ENCODE data around the gene BCL2L11. TPM values are rescaled to one million over a fixed set of nuclear protein-coding genes. Genes with fewer than 3 reads are reported as not detected.

BCL2L11 gene
- total RNA-seq, 1 donor from 2014 or later = 13.8 TPM

DNA sequence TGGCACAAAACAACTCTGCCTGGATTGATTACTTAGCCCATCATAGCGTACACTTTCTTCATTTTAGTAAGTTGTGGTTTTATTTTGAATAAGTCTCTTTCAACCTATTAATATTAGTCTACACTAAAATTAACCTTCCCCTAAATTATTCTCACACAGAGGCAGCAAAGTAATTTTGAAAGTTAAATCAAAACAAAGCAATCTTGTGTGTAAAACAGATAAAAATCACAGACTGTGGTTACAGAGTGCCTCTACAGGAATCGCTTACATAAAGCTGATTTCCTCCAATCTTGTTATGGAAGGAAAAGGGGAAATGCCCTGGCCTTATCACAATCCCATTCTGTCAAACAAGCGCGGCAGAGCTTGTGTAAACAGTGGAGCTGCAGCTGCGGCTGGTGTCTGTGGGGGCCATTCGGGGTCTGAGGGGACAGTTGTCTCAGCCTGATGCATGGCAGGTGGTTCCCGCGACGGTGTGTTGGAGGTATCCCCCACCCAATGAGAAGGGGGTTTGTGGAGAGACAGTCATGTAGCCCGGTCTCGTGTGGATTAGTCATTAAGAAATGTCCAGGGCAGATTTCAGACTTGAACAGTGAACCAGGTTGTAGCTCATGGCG is 42.1 kb downstream of the BCL2L11 start:
- DNase-seq (ENCODE audit: low spot score) (no peak), ATAC-seq (no peak)
- intact Hi-C loops (cut with DNase I) = no loop called here

DNA sequence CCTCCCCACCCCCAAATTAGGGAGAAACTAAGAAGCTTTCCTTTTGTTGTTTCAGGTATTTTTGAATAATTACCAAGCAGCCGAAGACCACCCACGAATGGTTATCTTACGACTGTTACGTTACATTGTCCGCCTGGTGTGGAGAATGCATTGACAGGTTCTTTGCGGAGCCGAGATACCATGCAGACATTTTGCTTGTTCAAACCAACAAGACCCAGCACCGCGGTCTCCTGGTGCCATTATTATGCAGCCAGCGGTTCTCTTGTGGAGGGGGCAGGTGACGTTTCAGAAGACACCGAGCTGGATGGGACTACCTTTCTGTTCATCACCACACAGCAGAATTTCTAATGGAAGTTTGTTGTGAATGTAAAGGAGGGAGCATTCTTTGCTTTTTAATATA is 43.4 kb downstream of the BCL2L11 start:
- intact Hi-C loops (cut with DNase I) = no loop called here
- ATAC-seq = no peak
- no peak for DNase-seq (ENCODE audit: low spot score)

DNA sequence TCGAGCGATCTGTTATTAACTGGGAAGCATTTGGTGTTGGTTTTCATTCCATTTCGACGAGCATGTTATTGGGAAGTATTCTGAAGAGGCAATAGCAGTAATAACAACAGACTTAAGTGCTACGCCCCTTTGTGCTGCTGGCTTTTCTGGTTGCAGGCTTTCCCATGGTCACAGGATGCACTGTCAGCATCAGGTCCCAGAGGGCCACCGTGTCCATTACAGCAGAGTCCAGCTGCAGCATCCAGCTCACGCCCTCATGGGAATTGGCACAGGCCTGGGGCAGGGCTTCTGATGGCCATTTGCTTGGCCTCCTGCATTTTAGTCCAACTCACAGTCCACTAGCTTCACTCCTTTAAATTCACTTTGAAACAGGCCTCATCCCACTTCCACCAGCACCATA is 44.4 kb downstream of the BCL2L11 start:
- DNase-seq (ENCODE audit: low spot score) (no peak), ATAC-seq (peak; percentile 63)
- intact Hi-C loops (cut with DNase I) = no loop called here

DNA sequence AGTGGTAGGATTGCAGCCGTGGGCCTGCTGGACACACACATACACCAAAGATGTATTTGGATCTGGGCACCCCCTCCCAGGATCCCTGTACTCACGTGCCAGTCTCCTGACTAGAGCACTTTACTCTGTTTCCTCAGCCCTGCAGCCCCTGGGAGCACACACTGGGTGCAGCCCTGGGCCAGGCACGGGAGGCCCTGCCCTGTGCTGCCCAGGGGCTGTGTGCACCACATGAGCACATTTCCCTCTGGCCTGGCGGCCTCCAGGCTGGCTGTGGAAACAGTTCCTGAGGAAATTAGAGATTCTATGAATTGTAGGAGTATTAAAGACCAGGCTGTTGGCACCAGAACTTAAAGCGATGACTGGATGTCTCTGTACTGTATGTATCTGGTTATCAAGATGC is 45.4 kb downstream of the BCL2L11 start:
- intact Hi-C loops (cut with DNase I) = no loop called here
- ATAC-seq (no peak), DNase-seq (ENCODE audit: low spot score) (no peak)

DNA sequence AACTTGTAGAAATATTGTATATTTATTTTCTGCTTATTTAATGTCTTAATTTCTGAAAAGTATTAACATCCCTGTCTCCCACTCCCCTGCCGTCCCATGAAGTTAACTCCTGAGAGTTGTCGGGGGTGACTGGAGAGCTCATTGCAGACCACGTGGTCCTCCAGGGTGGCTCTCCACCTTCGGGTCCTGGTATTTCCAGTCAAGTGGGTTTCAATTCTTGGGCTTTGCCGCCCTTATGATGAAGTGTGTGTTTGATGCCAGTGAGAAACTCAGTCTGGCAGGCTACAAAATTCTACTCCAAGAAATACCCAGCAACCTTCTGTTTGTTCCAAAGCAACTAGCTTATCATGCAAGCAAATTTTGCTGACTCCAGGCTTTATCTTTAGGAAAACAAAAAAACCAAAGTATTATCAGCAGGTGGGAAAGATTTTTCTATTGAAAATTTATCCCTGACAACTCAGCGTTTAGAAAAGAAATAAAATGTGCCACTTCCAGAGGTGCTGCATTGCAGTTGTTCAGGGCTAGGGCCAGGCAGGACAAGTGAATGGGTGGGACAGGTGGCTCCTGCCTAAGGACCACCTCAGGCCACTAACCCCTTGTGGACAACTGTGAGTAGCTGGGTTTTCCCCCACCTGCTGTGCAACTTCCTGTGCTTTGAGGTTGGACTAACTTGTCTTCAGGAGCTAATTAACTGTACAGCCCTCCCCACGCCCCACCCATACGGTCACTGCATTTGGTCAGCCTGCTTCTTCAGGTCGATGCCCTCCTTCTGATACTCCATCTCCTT is 46.6 kb downstream of the BCL2L11 start:
- ATAC-seq (no peak), DNase-seq (ENCODE audit: low spot score) (no peak)
- intact Hi-C loops (cut with DNase I) = no loop called here

DNA sequence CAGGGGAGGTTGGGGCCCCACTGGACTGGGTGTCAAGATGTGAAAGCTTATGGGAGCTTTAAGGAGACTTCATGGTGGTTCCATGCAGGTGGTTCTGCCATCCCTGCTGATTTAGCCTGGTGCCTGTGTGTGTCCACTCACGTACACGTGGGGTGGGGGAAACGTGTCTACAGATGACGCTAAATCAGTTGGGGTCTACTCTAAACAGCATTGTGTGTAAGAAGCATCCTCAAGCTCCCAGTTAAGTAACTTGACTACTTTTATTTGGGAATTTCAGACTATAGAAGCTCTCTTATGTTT is 47.1 kb downstream of the BCL2L11 start:
- no peak for DNase-seq (ENCODE audit: low spot score)
- ATAC-seq = no peak
- intact Hi-C loops (cut with DNase I) = no loop called here

DNA sequence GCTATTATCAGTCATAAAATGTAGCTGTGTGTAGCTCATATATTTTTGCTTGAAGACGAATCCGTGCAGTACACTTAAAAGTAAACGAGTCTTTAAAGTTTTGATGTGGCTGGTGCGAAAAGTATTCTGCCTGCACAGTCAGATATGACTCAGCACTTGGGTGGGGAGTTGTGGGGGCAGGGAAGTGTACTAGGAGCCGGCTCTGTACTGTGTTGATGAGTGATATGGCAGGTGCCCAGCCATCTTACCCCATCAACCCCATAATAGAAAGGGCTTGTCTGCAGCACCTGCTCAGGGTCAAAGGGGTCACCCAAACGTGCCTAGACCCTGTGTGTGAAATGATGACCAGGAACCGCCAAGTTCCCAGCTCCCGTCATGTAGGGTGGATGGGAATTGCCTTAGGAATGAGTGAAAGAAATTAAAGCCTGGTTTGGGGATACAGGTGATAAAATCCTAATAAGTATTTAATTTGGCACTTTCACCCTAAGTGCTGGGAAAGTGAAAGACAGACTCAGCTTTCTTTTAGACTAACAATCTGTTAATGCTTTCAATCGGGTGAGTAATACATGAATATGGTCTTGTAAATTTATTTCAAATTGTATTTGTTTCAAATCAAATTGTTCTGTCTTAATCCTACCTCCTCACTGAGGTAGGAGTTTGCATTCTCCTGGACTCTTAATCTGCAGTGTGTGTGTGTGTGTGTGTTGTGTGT is 48.0 kb downstream of the BCL2L11 start:
- intact Hi-C loops (cut with DNase I) = no loop called here
- DNase-seq (ENCODE audit: low spot score) (no peak), ATAC-seq (peak; percentile 61)

DNA sequence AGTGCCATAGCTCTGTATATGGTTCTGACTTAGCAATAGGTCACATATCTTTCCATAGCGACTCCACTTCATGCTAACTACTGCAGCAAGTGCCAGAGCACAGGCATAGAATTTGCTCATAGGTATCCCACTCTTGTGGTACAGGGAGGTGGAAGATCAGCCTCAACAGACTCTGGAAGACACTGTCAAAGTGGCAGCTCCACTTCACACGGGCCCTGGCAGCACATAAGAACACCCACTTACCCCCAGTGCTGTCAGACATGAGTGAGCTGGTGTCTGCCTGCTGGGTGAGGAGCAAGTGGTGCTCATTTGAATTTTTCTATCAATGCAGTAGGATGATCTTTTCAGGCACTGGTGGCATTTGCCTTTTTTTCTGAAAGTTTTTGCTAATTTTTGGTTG is 48.6 kb downstream of the BCL2L11 start:
- ATAC-seq (no peak), DNase-seq (ENCODE audit: low spot score) (no peak)
- intact Hi-C loops (cut with DNase I) = no loop called here

DNA sequence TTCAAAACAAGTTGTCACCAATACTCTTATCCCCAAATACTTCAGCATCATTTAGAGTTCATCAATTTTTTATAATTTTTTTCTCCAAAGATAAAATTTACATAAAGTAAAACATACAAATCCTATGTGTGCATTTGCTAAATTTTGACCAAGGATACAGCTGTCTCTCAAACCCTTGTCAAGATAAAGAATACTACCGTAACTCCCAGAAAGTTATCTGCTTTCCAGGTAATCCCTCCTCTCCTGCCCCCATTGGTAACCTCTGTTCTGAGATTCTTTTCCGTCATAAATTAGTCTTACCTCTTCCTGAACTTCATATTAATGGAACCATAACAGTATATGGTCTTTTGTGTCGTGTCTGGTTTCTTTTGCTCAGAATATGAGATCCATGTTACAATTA is 49.2 kb downstream of the BCL2L11 start:
- intact Hi-C loops (cut with DNase I) = no loop called here
- ATAC-seq (no peak), DNase-seq (ENCODE audit: low spot score) (no peak)

DNA sequence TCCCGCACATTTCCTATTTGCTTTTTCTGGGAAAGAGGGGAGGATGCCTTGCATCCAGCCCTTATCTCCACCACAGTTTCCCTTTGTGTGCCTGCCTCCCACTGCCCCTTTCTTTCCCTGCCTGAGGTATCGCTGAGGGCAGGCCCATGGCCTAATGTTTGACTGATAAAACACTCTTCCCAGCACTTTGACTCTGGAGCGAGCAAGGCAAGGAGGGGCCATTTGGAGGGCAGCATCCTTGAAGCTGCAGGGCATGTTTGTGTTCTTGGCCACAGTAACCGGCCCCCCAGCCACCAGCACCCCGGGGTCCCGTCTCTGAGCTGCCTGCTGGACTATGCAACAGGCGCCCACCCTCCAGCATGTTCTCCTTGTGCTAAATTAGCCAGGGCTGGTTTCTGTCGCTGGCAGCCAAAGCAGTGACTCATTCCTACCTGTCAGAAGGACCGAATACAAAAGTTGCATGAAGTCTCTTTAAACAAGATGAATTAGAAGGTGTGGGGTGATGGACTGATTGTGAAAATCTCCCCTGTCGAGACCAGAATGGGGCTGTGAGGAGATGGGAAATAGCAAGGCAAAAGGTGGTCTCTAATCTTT is 50.7 kb downstream of the BCL2L11 start:
- intact Hi-C loops (cut with DNase I) = no loop called here
- no peak for ATAC-seq

DNA sequence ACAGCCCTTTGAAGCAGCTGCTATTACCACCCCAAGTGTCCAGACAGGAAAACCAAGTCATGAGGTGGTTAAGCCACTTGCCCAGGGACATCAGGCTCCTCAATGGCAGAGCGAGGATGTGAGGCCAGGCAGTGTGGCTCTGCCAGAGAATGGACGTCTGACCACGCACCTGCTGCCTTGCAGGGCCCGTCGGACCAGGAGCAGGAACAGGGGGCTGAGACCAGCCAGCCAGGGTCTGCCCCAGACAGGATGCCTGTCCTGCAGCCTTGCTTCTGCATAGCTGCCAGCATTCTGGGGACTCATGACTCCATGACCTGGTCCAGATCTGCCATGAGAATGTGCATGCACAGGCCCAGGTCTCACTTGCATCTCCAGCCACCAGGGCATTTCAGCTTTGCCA is 52.0 kb downstream of the BCL2L11 start:
- DNase-seq (ENCODE audit: low spot score) = no peak
- no peak for ATAC-seq
- intact Hi-C loops (cut with DNase I) = no loop called here

More for the DNA sequence above, 50.7 kb downstream of the BCL2L11 start:
- DNase-seq (ENCODE audit: low spot score) = no peak

DNA sequence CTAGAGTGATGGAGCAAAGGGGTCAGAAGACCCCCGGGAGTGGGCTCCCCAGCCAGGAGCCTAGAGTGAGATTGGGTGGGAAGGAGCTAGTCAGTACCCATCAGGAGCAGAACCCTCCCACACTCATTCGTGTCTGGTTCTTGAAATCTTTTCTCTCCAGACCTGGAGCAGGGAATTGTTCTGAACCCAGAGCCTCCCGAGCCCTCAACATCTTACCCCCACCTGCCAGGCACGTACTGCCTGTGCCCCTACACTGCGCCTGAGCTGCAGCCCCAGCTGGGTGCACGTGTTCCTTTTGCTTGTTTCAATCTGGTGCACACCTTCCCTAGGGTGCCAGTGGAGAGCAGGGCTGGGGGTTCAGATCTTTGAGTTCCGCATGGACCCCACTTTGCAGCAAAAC is 52.6 kb downstream of the BCL2L11 start:
- DNase-seq (ENCODE audit: low spot score) (no peak), ATAC-seq (no peak)
- intact Hi-C loops (cut with DNase I) = no loop called here

DNA sequence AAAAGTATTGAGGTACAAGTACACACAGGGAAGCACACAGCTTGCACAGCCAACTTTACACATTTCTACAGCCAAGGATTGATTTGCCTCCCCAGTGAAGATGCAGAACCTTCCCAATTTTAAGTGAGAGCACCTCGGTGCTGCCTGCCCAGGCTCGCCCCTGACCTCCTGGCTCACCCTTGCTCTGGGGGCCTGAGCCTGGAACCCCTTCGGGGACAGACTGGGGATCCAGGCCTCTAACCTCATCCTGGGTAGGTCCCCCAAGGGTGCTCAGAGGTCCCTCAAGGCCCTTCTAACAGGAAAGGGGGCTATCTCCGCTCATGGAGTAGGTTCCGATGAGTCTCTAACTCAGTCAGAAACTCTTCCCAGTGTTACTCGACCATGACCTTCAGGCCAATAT is 53.1 kb downstream of the BCL2L11 start:
- DNase-seq (ENCODE audit: low spot score) = no peak

DNA sequence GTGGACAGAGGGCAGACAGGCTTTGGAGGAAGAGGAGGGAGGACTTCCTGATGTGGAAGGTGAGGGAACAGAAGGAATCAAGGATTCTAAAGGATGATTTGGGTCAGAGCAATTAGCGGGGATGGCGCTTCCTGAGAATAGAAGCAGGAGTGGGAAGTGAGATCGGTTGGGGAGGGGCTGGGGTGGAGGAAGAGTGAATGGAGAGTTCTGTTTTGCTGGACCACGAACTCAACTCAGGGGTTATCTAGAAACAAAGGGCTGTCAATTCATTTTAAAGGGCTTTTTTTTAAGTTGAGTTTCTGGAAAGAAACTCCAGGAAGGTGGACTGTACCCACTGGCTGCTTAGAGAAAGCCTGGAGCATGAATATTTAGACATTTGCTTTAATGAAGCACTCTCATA is 54.9 kb downstream of the BCL2L11 start:
- ATAC-seq (no peak), DNase-seq (ENCODE audit: low spot score) (no peak)
- intact Hi-C loops (cut with DNase I) = no loop called here

More for the DNA sequence above, 53.1 kb downstream of the BCL2L11 start:
- no peak for ATAC-seq
- intact Hi-C loops (cut with DNase I) = no loop called here

DNA sequence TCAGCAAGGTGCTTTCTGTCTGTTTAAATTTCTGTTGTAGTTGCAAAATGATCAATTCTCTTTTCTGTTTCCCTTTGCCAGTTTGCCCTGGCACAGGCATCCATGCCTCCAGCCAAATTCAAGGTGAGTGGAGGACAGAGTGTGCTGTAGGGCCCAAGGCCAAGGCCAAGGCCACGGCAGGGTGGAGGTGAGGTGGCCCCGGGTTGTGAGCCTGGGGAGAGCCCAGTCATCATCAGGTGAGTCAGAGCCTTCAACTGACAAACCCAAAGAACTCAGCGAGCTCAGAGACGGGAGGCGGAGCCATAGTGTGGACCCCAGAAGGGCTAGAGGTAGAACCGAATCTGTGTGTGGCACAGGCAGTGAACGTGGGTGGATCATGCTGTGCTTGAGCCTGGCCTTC is 55.7 kb downstream of the BCL2L11 start:
- ATAC-seq (no peak), DNase-seq (ENCODE audit: low spot score) (no peak)
- intact Hi-C loops (cut with DNase I) = no loop called here

DNA sequence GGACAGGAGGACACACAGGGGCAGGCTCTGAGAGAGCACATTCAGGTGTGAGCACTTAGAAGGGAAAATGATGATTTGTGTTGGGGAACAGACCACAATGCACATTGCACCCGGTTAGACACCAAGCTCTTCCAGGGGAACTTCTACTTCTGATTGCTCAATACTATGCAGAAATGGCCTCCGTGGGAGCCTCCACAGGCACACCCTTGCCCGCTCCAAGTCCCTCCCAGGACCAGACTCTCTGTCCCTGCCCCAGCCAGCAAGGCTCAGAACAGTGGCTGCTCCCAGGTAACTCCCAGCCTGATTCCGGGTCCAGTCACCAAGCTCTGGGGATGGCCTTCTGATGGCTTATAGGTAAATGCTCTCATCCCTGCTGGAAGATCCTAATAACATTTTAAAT is 56.2 kb downstream of the BCL2L11 start:
- ATAC-seq (no peak), DNase-seq (ENCODE audit: low spot score) (no peak)
- intact Hi-C loops (cut with DNase I) = no loop called here

DNA sequence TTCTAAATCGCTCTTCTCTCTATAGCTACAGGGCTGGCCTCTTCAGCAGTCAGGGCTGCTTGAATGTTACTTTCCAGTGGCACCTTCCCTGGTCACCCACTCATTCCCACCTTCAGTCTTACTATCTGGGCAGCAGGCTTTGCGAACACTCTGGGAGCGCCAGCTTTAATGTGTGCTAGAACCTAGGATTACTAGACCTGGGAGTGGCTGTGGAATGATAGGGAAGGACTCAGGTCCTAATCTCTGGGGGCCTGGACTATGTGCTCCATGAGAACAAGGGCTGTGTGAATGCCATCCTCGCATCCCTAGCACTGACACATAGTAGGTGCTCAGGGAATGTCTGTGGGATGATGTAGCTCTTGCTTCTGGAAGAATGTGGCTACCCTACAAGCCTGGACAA is 57.6 kb downstream of the BCL2L11 start:
- ATAC-seq (no peak), DNase-seq (ENCODE audit: low spot score) (no peak)
- intact Hi-C loops (cut with DNase I) = no loop called here

DNA sequence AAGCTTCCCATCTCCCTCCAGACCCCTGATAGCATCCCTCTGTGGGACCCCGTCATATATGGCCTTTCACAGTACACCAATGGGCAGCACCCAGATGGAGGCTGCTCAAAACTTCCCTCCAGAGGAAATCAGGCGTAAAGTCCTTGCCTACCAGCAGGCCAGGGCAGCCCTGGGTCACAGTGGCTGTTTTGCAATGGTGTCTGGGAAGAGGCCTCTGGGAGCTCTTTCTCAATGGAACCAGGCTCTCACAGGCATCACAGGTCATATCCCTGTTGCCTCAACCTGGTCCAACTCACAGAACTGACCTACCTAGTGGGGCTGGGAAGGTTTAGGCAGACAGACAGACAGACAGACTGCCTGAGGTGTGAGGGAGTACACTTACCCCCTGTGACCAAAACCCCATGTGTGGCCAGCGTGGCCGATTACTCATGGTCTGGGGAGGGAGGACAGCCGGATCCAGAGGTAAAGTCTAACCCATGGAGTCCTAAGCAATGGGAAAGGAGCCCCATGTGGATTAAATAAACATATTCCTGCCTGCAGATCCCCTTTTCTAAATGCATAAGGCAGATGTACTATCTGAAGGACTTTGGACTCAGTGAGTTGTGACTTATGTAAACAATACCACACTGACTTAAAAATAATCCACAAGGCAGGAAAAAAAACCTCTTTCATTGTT is 58.2 kb downstream of the BCL2L11 start:
- ATAC-seq = no peak
- intact Hi-C loops (cut with DNase I) = no loop called here
- no peak for DNase-seq (ENCODE audit: low spot score)

DNA sequence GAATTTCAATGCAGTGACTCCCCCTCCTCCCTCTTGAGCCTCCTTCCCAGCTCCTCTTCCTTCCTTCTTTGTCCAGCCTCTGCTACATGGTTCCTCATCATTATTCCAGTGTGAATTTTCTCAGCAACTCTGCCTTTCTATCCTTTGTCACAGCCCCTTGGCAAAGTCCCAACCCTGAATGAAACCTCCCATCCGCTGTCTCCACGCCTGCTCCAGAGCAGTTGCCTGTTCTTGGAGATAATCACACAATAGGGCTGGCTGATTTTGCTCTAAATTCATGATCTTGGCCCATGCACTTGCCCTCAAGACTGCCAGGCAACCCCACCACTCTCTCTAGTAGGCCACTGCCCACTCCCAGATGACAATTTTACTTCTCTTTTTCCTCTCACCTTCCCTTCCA is 61.4 kb downstream of the BCL2L11 start:
- ATAC-seq = no peak
- no peak for DNase-seq (ENCODE audit: low spot score)
- intact Hi-C loops (cut with DNase I) = no loop called here

DNA sequence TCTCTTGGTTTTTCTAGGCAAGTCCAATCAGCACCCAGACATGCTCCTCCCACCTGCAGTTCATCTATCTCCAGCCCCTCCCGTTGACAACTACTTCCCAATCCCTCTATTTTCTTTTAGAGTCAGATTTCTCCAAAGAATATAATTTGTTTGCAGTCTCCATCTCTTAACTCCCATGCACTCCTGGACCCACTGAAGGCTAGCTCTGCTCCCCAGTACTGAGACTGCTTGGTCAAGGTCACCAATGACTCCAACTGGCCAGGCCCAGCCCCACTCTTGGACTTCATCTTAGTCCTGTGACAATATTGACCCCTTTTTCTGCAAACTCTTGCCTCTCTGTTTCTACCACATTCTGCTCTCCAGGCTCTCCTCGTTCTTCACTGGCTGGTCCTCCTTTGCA is 62.0 kb downstream of the BCL2L11 start:
- DNase-seq (ENCODE audit: low spot score) = no peak
- ATAC-seq = no peak
- intact Hi-C loops (cut with DNase I) = no loop called here

All from sciatic nerve (tissue), 2 donors.